Bronchial smooth muscle cell (primary cell): Measurements from ENCODE around the gene EED. TPM values are rescaled to one million over a fixed set of nuclear protein-coding genes. Genes with fewer than 3 reads are reported as not detected.

Experiments
- total RNA-seq: library from RNA; depleted of rRNA; stranded (reverse); fragments of >200 nt; gene quantifications from 2 replicates; pipeline ENCODE4 v1.2.1, GENCODE V29; 2014

The EED gene
- 17.5 and 25.3 TPM in 2 replicates for total RNA-seq

DNA sequence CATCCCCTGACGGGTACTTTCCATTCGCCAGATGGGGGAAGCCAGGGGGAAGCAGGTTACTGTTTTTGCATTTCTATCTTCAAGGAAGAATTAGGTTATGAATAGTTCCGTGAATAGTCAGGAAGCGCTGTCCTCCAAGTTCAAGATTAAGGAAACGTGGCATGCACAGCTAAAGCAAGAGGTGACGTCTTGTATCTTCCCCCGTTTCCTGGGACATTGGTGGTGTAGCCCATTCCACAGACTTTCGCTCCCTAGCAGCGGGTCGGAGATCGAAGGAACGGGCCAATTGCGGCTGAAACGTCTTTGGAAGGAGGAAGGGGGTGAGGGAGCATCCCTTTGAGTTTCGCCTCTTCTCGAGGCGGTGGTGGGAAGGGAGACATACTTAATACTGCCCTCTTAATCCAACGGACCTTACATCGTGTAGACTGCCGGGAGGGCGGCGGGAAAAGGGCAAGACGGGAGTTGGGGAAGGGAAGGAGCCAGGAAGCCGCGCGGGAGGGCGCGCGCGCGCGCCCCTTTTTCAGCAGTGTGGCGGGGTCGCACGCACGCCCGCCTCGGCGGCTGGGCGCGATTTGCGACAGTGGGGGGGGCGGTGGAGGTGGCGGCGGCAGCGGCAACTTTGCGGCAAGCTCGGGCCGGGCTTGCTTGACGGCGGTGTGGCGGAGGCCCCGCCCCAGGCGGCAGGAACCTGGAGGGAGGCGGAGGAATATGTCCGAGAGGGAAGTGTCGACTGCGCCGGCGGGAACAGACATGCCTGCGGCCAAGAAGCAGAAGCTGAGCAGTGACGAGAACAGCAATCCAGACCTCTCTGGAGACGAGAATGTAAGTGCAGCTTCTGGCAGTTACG is at the start of gene EED:
Gene EED, plus strand, starts transcription at position 232 of the 847 bp plus-strand sequence. Its CDS starts 477 bp downstream, at position 709.

GRCh38 chr11:86302092-86302793 is 57.7 kb downstream of the EED start, which contains the start of gene HIKESHI:
Gene HIKESHI (plus strand): TSS chr11:86302240. CDS start chr11:86302449, 209 bp downstream.

Other genes starting within 250 kb of the EED start
- 143 and 192 TPM in 2 replicates for gene PICALM, start 175.7 kb upstream of the EED start, total RNA-seq
- gene HIKESHI, start 57.5 kb downstream of the EED start, total RNA-seq = 51.1 and 57.4 TPM in 2 replicates
- gene CCDC81, start 130.1 kb downstream of the EED start, total RNA-seq = 0.26 and 0.47 TPM in 2 replicates